AG04449 (cell line): ENCODE results near the gene UCP2.
"Not testable (repeated sequence)": the region's sequence is repeated elsewhere in the genome, so short reads cannot be mapped to it uniquely, and the experiment has no call there.

Experiments
- CTCF ChIA-PET: fragments of 350-600 bp; formaldehyde crosslinking; extraction: SDS; loops from one replicate; lab custom pipeline; 2021; ENCODE audit warnings: antibody characterized with exemption; lab: Yijun Ruan, JAX
- POLR2A ChIA-PET: fragments of 400-600, 350-600 bp; formaldehyde crosslinking; extraction: SDS; loops from one replicate; lab custom pipeline; 2020; ENCODE audit warnings: antibody characterized with exemption, inconsistent platforms; lab: Yijun Ruan, JAX
- DNase-seq: peaks from one replicate; pipeline ENCODE4 v3.0.0-alpha.2; 2010; ENCODE audit warnings: low read depth, low spot score
- H3K4me3 ChIP-seq: 2 replicates; pipeline ENCODE4 v1.5.1; 2011; ENCODE audit warnings: low read depth, mild to moderate bottlenecking, control low read depth, low read length
- CTCF ChIP-seq: IDR thresholded peaks from one replicate; pipeline ENCODE4 v1.5.1; 2011; ENCODE audit warnings: mild to moderate bottlenecking, moderate library complexity, low read length, control low read depth, inconsistent platforms; ENCODE audit not compliant: insufficient read depth; ENCODE audit errors: missing control alignments

Gene UCP2

DNA sequence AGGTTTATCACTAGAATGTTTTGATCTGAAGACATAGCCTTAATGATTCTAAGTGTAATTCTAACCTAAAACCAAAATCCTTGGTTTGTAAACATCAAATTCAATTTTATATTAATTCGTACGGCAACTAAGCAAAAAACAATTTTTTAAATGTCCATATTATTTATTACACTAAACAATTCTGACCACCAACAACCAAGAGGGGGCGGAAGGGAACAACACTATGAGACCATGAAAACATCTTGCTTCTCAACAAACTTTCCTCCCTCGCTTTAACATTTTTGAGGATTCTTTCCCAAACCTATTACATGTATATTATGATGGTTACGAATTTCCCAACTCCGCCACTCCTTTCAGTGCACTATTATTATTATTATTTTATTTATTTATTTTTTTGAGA lies 6.5 kb upstream of the UCP2 start:
- TF ChIP-seq CTCF = no peak
- ChIA-PET POLR2A (no interaction called here), CTCF (no interaction called here)
- DNase-seq = no peak
- H3K4me3 ChIP-seq = no peak overlapping the region

GRCh38 chr11:73988227-73988626 lies 5.6 kb upstream of the UCP2 start:
- TF ChIP-seq CTCF = no peak
- H3K4me3 ChIP-seq = no peak overlapping the region
- POLR2A ChIA-PET = interaction anchor here (0.6 kb wide), 1 partner anchor 11 kb away, joined by 3 read pairs; no protein-coding TSS in a partner anchor
- DNase-seq = no peak
- CTCF ChIA-PET = no interaction called here

- CTCF ChIA-PET, POLR2A ChIA-PET, H3K4me3 ChIP-seq, DNase-seq: not testable (repeated sequence)
Measured at GRCh38 chr11:73985661-73986060, 3.0 kb upstream of the UCP2 start.

GRCh38 chr11:73983741-73984538 lies 1.3 kb upstream of the UCP2 start:
- ChIA-PET CTCF (interaction anchor here (0.7 kb wide), 1 partner anchor 1097 kb away, joined by 3 read pairs; no protein-coding TSS in a partner anchor), POLR2A (no interaction called here)
- no peak overlapping the region; the same call in 1 of the 2 replicates for H3K4me3 ChIP-seq
- no peak for TF ChIP-seq CTCF
- no peak for DNase-seq

DNA sequence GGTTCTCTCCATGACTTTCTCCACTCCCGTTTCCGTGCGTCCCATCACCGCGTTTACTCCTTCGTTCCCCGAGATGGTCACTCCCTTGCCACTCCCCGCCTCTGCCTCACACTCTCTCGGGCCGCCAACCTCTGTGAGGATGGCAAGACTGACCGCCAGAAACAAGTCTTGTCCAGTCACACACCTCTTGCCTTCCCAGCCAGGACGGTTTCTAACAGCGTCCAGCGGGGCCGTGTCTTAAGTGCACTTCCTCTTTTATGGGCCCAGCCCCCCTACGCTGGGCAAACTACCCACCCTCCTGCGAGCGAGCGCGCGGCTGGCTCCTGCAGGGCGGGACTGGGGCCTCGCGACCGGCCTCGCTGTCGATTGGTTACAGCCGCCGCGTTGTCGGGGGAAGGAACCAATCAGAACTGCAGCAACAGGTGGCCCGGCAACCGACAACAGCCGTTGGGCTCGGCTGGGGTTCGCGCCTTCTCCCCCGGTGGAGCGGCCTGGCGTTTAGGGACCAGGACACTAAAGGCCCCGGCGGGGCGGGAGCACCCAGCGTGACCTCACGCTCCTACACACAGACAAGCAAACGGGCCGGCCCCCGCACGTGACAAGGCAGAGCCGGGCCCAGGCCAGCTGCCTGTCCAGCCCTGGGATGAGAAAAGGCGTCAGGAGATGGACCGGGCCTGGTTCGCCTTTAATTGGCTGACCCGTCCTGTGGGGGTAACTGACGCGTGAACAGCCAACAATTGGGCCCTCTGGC lies 522 bp upstream of the UCP2 start:
- TF ChIP-seq CTCF = no peak
- POLR2A ChIA-PET = interaction anchor here (0.7 kb wide), 1 partner anchor 65 kb away, joined by 3 read pairs; no protein-coding TSS in a partner anchor
- DNase-seq = no peak
- CTCF ChIA-PET = interaction anchor here (0.7 to 12.0 kb wide), 2 partner anchors 16 to 1096 kb away, joined by 3 to 105 read pairs; no protein-coding TSS in a partner anchor
- peak overlapping the region; percentile 76 for H3K4me3 ChIP-seq

DNA sequence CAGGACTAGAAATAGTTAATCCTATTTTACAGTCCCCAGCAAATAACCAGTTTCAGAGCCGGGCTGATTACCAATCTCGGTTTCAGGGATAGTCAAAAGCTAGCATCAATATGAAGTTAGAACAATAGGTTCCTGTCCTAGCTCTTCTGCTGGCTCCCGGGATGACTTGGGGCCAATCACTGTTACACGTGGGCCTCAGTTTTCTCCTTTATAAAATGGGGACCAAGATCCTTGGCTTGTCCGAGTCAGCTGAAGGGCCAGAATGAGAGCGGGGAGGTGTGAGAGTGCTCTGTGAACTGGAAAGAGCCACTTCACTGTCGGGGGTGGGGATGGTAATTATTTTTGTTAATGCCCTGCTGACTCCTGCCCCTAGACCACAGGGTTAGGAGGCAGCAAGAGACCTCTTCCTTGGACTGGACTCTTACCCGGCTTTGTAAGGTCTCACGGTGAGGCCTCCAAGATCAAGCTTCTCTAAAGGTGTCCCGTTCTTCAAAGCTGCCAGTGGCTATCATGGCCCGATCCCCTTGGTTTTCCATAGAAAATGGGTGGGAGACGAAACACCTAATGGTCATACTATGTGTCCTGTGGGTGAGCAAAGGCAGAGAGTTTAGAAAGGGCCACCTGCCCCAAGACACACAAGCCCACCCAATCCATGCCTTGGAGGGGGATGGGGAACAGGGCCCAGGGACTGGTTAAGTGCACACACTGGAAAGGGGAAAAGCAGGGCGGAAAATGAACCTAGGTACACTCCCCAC lies 1.4 kb downstream of the UCP2 start:
- ChIA-PET POLR2A (interaction anchor here (1.5 kb wide), 1 partner anchor 190 kb away, joined by 5 read pairs; the partner anchor contains the start of genes C2CD3 and PPME1), CTCF (interaction anchor here (1.4 to 12.0 kb wide), 2 partner anchors 15 to 469 kb away, joined by 4 to 105 read pairs; no protein-coding TSS in a partner anchor)
- DNase-seq = no peak
- H3K4me3 ChIP-seq = no peak overlapping the region
- no peak for TF ChIP-seq CTCF
